OCI-LY7 (cell line): ENCODE results near the gene MIOS.

Experiments used
- CTCF ChIP-seq: fragments of 200-600 bp; sonication (generic); conservative IDR thresholded peaks from 2 replicates; pipeline ENCODE4 v1.5.1; 2014; ENCODE audit warnings: mild to moderate bottlenecking, antibody characterized with exemption, low read length, moderate library complexity, mixed read lengths
- EZH2phosphoT487 ChIP-seq: fragments of 200-600 bp; sonication (generic); IDR thresholded peaks from 2 replicates; pipeline ENCODE4 v1.6.1; 2018; ENCODE audit warnings: low read depth, borderline replicate concordance, mild to moderate bottlenecking, mixed run types, antibody characterized with exemption, low read length, moderate library complexity, mixed read lengths

- TF ChIP-seq CTCF (no peak), EZH2phosphoT487 (no peak)
Measured at GRCh38 chr7:7630626-7631329, 64.1 kb downstream of the MIOS start.
